Measurements from ENCODE around the gene FZR1.

DNA sequence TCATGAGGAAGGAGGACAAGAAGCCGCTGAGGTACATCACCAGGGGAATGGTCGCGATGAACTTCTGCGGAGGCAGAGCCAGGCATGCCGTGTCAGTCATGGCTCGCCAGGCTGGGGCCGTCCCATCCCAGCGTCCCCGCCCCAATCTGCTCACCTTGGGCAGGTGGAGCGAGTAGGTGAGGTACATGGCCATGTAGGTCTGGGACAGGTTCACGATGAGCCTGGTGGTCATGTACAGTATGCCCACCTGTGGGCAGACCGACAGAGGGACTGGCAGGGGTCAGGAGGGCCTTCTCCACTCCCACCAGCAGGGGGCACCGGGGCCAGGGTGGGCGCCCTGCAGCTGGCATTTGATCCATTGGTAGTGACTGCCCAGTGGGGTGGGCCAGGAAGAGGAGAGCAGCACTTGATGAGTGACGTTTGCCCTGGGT lies 41.2 kb downstream of the FZR1 start:
- TF ChIP-seq EZH2 (IDR thresholded peaks at IDR 0.05; ENCODE audit: insufficient read depth, poor library complexity, severe bottlenecking), result no peak
- no peak for TF ChIP-seq EZH2phosphoT487 (IDR thresholded peaks at IDR 0.05; ENCODE audit: insufficient read depth, low read depth)
